ENCODE measurements around the gene PCGF6.

PCGF6 gene

DNA sequence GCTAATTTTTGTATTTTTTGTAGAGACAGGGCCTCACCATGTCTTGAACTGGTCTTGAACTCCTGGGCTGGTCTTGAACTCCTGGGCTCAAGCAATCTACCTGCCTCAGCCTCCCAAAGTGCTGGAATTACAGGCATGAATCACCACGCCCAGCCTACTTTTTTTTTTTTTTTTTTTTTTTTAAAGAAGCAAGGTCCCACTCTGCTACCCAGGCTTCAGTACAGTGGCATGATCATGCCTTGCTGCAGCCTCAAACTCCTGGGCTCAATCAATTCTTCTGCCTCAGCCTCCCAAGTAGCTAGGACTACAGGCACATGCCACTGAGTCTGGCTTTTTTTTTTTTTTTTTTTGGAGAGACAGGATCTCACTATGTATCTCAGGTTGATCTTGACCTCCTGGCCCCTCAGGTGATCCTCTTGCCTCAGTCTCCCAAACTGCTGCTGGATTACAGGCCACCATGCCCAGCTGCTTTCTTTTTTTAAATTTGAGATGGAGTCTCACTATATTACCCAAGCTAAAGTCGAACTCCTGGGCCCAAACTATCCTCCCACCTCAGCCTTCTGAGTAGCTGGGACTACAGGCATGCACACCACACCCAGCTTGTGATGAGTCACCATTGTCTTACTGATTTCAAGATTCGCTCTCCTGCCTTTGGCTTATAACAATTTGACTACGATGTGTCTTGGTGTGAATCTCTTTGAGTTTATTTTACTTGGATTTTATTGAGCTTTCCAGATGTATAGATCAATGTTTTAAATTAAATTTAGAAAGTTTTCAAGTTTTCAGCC lies 96.2 kb downstream of the PCGF6 start:
- no peak for DNase-seq

DNA sequence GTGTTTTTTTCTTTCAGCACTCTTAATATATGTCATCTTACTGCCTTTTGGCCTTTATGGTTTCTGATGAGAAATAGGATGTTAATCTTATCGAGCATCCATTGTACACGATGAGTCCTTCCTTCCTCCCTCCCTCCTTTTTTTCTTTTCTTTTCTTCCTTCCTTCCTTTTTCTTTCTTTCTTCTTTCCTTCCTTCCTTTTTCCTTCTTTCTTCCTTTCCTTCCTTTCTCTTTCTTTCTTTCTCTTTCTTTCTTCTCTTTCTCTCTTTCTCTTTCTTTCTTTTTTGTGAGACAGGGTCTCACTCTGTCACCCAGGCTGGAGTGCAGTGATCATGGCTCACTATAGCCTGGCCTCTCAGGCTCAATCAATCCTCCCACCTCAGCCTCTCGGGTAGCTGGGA lies 96.8 kb downstream of the PCGF6 start:
- no peak for DNase-seq

All from fibroblast of upper back skin (primary cell).